ENCODE measurements around the gene AP1G1.

The AP1G1 gene

DNA sequence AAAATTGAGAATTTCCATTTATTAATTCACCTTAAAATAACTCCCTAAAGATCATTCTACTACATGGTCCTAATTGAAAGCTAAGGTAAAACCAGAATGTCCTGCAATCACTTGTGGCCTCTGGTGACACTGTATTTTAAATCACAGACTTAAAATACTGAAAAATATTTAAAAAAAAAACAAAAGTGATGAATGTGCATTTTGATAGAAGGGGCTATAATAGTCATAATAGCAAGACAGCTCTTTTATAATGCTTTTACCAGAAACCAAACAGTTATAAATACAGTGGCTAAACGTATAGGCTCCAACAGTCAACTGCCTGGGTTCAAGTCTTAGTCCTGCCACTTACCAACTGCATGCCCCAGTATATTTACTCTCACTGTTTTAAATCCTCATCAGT, 105.3 kb downstream of the AP1G1 start:
- Histone ChIP-seq H3K4me1 (ENCODE audit: control insufficient read depth, insufficient read depth, low read length) (no peaks in the 10 kb centered on the region), H3K27ac (ENCODE audit: extremely low read depth, low read depth, low read length) (no peak overlapping the region), H3K36me3 (ENCODE audit: control insufficient read depth in 2 of 2, insufficient read depth in 1 of 2, low read length in 2 of 2) (peaks cover 0 to 23% of the 10 kb centered on the region in 2 experiments; a peak in 1 of 3 replicates), H3K9me3 (ENCODE audit: control insufficient read depth, insufficient read depth, low read depth, low read length) (no peaks in the 10 kb centered on the region), H3K4me3 (ENCODE audit: low read depth, low read length) (no peak overlapping the region)
- ChIA-PET POLR2A (no interaction called here), CTCF (interaction anchor here (0.7 to 1.6 kb wide), 3 partner anchors 9 to 258 kb away, joined by 3 read pairs; no protein-coding TSS in a partner anchor)
- TF ChIP-seq, protein P1, sequence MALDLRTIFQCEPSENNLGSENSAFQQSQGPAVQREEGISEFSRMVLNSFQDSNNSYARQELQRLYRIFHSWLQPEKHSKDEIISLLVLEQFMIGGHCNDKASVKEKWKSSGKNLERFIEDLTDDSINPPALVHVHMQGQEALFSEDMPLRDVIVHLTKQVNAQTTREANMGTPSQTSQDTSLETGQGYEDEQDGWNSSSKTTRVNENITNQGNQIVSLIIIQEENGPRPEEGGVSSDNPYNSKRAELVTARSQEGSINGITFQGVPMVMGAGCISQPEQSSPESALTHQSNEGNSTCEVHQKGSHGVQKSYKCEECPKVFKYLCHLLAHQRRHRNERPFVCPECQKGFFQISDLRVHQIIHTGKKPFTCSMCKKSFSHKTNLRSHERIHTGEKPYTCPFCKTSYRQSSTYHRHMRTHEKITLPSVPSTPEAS (tag by site-specific recombination; IDR thresholded peaks at IDR 0.05): no peak
- TF ChIP-seq ZNF558 (tag by site-specific recombination; IDR thresholded peaks at IDR 0.05): no peak
- TF ChIP-seq ZNF423 (tag by site-specific recombination; IDR thresholded peaks at IDR 0.05): no peak
- no peak for TF ChIP-seq FEZF1 (tag by site-specific recombination; IDR thresholded peaks at IDR 0.05)
- no peak for TF ChIP-seq ZNF202 (tag by site-specific recombination; IDR thresholded peaks at IDR 0.05; ENCODE audit: borderline replicate concordance)
- TF ChIP-seq ZFP37 (tag by site-specific recombination; IDR thresholded peaks at IDR 0.05): no peak
- no peak for TF ChIP-seq ZNF2 (tag by site-specific recombination; IDR thresholded peaks at IDR 0.05)
- no peak for TF ChIP-seq ZNF248 (tag by site-specific recombination; IDR thresholded peaks at IDR 0.05)
- TF ChIP-seq BCL11B (tag by site-specific recombination; IDR thresholded peaks at IDR 0.05; ENCODE audit: low read depth): no peak
- TF ChIP-seq, protein P2, sequence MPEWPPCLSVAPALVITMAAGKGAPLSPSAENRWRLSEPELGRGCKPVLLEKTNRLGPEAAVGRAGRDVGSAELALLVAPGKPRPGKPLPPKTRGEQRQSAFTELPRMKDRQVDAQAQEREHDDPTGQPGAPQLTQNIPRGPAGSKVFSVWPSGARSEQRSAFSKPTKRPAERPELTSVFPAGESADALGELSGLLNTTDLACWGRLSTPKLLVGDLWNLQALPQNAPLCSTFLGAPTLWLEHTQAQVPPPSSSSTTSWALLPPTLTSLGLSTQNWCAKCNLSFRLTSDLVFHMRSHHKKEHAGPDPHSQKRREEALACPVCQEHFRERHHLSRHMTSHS (tag by site-specific recombination; IDR thresholded peaks at IDR 0.05): no peak
- no peak for TF ChIP-seq KLF10 (tag by site-specific recombination; IDR thresholded peaks at IDR 0.05)
- TF ChIP-seq, protein P3, sequence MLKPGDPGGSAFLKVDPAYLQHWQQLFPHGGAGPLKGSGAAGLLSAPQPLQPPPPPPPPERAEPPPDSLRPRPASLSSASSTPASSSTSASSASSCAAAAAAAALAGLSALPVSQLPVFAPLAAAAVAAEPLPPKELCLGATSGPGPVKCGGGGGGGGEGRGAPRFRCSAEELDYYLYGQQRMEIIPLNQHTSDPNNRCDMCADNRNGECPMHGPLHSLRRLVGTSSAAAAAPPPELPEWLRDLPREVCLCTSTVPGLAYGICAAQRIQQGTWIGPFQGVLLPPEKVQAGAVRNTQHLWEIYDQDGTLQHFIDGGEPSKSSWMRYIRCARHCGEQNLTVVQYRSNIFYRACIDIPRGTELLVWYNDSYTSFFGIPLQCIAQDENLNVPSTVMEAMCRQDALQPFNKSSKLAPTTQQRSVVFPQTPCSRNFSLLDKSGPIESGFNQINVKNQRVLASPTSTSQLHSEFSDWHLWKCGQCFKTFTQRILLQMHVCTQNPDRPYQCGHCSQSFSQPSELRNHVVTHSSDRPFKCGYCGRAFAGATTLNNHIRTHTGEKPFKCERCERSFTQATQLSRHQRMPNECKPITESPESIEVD (tag by site-specific recombination; IDR thresholded peaks at IDR 0.05): no peak

DNA sequence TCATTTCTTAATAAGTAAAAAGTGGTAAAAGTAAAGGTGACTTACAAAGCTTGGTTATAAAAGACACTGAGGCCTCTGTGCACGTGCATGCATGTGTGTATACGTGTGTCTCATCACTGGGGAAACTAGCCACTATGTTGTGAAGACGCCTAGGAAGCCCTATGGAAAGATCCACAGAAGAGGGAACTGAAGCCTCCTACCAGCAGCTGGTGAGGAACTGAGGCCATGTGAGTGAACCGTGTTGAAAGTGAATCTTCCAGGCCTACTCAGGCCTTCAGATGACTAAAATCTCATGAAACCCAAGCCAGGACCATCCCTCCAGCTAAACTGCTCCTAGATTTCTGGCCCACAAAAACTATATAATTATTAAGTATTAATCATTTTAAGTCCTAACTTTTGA, 107.8 kb downstream of the AP1G1 start:
- ChIA-PET POLR2A (no interaction called here), CTCF (interaction anchor here (0.7 kb wide), 1 partner anchor 90 kb away, joined by 3 read pairs; no protein-coding TSS in a partner anchor)
- TF ChIP-seq ZNF146 (tag by site-specific recombination; IDR thresholded peaks at IDR 0.05) (no peak), ZNF664 (tag by site-specific recombination; IDR thresholded peaks at IDR 0.05) (no peak), HOXA7 (CRISPR knock-in tag; IDR thresholded peaks at IDR 0.05; ENCODE audit: borderline replicate concordance) (no peak), ZFHX2 (tag by site-specific recombination; conservative IDR thresholded peaks at IDR 0.05) (no peak), MYNN (tag by site-specific recombination; IDR thresholded peaks at IDR 0.05; ENCODE audit: borderline replicate concordance) (no peak), SP7 (tag by site-specific recombination; IDR thresholded peaks at IDR 0.05) (no peak), ZNF768 (tag by site-specific recombination; IDR thresholded peaks at IDR 0.05) (no peak), KLF7 (tag by site-specific recombination; IDR thresholded peaks at IDR 0.05; ENCODE audit: borderline replicate concordance) (no peak), ZNF138 (tag by site-specific recombination; IDR thresholded peaks at IDR 0.05; ENCODE audit: borderline replicate concordance) (no peak), ZNF654 (tag by site-specific recombination; IDR thresholded peaks at IDR 0.05; ENCODE audit: low read depth) (no peak), BCL11B (tag by site-specific recombination; IDR thresholded peaks at IDR 0.05; ENCODE audit: low read depth) (no peak)
- TF ChIP-seq, protein P4, sequence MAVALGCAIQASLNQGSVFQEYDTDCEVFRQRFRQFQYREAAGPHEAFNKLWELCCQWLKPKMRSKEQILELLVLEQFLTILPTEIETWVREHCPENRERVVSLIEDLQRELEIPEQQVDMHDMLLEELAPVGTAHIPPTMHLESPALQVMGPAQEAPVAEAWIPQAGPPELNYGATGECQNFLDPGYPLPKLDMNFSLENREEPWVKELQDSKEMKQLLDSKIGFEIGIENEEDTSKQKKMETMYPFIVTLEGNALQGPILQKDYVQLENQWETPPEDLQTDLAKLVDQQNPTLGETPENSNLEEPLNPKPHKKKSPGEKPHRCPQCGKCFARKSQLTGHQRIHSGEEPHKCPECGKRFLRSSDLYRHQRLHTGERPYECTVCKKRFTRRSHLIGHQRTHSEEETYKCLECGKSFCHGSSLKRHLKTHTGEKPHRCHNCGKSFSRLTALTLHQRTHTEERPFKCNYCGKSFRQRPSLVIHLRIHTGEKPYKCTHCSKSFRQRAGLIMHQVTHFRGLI (tag by site-specific recombination; IDR thresholded peaks at IDR 0.05): no peak
- TF ChIP-seq, protein P5, sequence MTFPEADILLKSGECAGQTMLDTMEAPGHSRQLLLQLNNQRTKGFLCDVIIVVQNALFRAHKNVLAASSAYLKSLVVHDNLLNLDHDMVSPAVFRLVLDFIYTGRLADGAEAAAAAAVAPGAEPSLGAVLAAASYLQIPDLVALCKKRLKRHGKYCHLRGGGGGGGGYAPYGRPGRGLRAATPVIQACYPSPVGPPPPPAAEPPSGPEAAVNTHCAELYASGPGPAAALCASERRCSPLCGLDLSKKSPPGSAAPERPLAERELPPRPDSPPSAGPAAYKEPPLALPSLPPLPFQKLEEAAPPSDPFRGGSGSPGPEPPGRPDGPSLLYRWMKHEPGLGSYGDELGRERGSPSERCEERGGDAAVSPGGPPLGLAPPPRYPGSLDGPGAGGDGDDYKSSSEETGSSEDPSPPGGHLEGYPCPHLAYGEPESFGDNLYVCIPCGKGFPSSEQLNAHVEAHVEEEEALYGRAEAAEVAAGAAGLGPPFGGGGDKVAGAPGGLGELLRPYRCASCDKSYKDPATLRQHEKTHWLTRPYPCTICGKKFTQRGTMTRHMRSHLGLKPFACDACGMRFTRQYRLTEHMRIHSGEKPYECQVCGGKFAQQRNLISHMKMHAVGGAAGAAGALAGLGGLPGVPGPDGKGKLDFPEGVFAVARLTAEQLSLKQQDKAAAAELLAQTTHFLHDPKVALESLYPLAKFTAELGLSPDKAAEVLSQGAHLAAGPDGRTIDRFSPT (tag by site-specific recombination; IDR thresholded peaks at IDR 0.05): no peak
- TF ChIP-seq, protein P2 (tag by site-specific recombination; IDR thresholded peaks at IDR 0.05): no peak
- TF ChIP-seq, protein P6, sequence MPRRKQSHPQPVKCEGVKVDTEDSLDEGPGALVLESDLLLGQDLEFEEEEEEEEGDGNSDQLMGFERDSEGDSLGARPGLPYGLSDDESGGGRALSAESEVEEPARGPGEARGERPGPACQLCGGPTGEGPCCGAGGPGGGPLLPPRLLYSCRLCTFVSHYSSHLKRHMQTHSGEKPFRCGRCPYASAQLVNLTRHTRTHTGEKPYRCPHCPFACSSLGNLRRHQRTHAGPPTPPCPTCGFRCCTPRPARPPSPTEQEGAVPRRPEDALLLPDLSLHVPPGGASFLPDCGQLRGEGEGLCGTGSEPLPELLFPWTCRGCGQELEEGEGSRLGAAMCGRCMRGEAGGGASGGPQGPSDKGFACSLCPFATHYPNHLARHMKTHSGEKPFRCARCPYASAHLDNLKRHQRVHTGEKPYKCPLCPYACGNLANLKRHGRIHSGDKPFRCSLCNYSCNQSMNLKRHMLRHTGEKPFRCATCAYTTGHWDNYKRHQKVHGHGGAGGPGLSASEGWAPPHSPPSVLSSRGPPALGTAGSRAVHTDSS (tag by site-specific recombination; IDR thresholded peaks at IDR 0.05): no peak
- Histone ChIP-seq H3K4me1 (ENCODE audit: control insufficient read depth, insufficient read depth, low read length) (no peaks in the 10 kb centered on the region), H3K9me3 (ENCODE audit: control insufficient read depth, insufficient read depth, low read depth, low read length) (no peaks in the 10 kb centered on the region), H3K27ac (ENCODE audit: extremely low read depth, low read depth, low read length) (no peak overlapping the region), H3K4me3 (ENCODE audit: low read depth, low read length) (no peak overlapping the region), H3K36me3 (ENCODE audit: control insufficient read depth in 2 of 2, insufficient read depth in 1 of 2, low read length in 2 of 2) (peaks cover 0 to 25% of the 10 kb centered on the region in 2 experiments; a peak in 2 of 3 replicates)

All from HEK293 (cell line).